GM23248 (cell line): ENCODE results near the gene EXOG.

Source experiments
- EZH2 ChIP-seq: fragments of 200-600 bp; sonication (generic); IDR thresholded peaks from 2 replicates; pipeline ENCODE4 v1.6.1; 2018; ENCODE audit warnings: antibody characterized with exemption, mild to moderate bottlenecking; ENCODE audit not compliant: insufficient read depth, poor library complexity, severe bottlenecking
- EZH2phosphoT487 ChIP-seq: fragments of 200-600 bp; sonication (generic); IDR thresholded peaks from 2 replicates; pipeline ENCODE4 v1.6.1; 2018; ENCODE audit warnings: antibody characterized with exemption, moderate library complexity, mild to moderate bottlenecking, low read depth; ENCODE audit not compliant: insufficient read depth

DNA sequence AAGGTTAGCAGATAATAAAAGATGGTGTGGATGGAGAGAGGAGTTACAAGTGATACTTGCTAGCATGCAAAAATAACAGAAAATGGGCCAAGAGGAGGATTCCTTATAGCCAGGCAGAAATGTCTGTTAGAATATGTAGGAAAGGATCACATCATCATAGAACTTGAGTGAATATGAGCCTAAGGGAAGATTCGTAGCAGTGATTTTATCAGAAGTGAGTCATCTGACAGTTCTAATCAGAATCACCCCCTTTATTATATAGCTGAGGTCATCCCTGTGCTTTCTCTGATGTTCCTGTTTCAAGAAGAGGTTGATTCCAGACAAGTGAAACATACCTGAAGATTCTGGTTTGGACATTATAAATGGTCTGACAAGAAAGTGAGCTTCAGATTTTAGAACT lies 22.9 kb downstream of the EXOG start:
- TF ChIP-seq EZH2 (no peak), EZH2phosphoT487 (no peak)
